ENCODE measurements around the gene FOXP2.

DNA sequence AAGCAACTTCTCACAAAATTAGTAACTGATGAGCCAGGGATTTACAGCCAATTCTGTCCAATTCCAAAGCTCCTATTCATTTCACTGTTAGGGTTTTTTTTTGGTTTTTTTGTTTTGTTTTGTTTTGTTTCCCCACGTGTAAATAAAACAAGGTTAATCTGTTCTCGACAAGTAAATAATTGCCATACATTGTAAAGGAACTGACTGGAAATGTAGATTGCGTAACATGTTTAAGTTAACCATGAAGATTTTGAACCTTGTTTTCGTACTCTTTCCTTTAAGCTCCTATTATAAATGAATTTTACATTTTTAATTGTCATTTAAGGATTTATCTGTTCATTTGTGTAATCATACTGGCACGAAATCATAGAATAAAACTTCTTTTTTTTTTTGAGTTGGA is 42.0 kb upstream of the FOXP2 start:
- TF ChIP-seq, protein P1, sequence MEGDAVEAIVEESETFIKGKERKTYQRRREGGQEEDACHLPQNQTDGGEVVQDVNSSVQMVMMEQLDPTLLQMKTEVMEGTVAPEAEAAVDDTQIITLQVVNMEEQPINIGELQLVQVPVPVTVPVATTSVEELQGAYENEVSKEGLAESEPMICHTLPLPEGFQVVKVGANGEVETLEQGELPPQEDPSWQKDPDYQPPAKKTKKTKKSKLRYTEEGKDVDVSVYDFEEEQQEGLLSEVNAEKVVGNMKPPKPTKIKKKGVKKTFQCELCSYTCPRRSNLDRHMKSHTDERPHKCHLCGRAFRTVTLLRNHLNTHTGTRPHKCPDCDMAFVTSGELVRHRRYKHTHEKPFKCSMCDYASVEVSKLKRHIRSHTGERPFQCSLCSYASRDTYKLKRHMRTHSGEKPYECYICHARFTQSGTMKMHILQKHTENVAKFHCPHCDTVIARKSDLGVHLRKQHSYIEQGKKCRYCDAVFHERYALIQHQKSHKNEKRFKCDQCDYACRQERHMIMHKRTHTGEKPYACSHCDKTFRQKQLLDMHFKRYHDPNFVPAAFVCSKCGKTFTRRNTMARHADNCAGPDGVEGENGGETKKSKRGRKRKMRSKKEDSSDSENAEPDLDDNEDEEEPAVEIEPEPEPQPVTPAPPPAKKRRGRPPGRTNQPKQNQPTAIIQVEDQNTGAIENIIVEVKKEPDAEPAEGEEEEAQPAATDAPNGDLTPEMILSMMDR (IDR thresholded peaks at IDR 0.05 in 8 of 11, conservative IDR thresholded peaks at IDR 0.05 in 3 of 11) = no peak
- TF ChIP-seq POLR2A (IDR thresholded peaks at IDR 0.05) = no peak
